Osteocyte (in vitro differentiated cells): ENCODE measurements around the gene KLF6. TPM values are rescaled to one million over a fixed set of nuclear protein-coding genes. Genes with fewer than 3 reads are reported as not detected.

Experiments used
- DNase-seq: peaks from one replicate; pipeline ENCODE4 v3.0.0; 2021; ENCODE audit warnings: mixed read lengths; ENCODE audit not compliant: unreplicated experiment; ENCODE audit errors: extremely low spot score
- H3K27ac Mint-ChIP-seq: one replicate; pipeline ENCODE4 v1.8.0; 2021; ENCODE audit warnings: mild to moderate bottlenecking, mixed read lengths; ENCODE audit not compliant: unreplicated experiment
- H3K27me3 Mint-ChIP-seq: one replicate; pipeline ENCODE4 v1.8.0; 2021; ENCODE audit warnings: mixed read lengths; ENCODE audit not compliant: unreplicated experiment
- H3K36me3 Mint-ChIP-seq: one replicate; pipeline ENCODE4 v1.8.0; 2021; ENCODE audit warnings: mixed read lengths; ENCODE audit not compliant: unreplicated experiment
- H3K4me1 Mint-ChIP-seq: one replicate; pipeline ENCODE4 v1.8.0; 2021; ENCODE audit warnings: mixed read lengths; ENCODE audit not compliant: unreplicated experiment
- H3K4me3 Mint-ChIP-seq: one replicate; pipeline ENCODE4 v1.8.0; 2021; ENCODE audit warnings: mild to moderate bottlenecking, moderate library complexity, mixed read lengths; ENCODE audit not compliant: unreplicated experiment
- H3K9me3 Mint-ChIP-seq: one replicate; pipeline ENCODE4 v1.8.0; 2021; ENCODE audit warnings: mixed read lengths; ENCODE audit not compliant: unreplicated experiment
- total RNA-seq: library from RNA; stranded (reverse); gene quantifications from 2 replicates; pipeline ENCODE4 v1.2.1, GENCODE V29; 2021
- TF ChIP-seq, protein P1 (sequence below): fragments of 200-600 bp; sonication (generic); IDR thresholded peaks from 2 replicates; pipeline ENCODE4 v1.5.0; 2021; ENCODE audit warnings: antibody characterized with exemption, mild to moderate bottlenecking, moderate library complexity

The KLF6 gene
- total RNA-seq, 1 donor from 2014 or later = 341 TPM

DNA sequence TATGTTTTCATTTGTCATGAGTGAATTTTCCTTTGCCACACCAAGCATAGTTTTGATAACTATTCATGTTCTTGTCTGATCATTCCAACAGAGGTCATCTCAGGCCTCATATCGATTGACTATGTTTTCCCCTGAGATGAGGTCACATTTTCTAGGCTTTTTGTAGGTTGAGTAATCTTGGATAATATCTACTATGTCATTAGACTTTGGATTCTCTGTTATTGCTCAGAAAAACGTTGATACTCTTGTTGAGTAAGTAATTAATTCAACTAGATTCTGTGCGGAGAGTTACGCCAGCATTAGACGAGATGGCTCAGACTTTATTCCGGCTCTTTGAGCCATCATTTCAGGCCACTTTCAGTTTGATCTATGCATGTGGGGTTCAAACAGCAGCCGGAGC is 57.7 kb downstream of the KLF6 start:
- no peak for DNase-seq
- Mint-ChIP-seq H3K4me1 (no peaks in the 10 kb centered on the region), H3K27ac (no peak overlapping the region), H3K36me3 (no peaks in the 10 kb centered on the region), H3K4me3 (no peak overlapping the region), H3K9me3 (peaks cover 1% of the 10 kb centered on the region), H3K27me3 (peaks cover 8% of the 10 kb centered on the region)
- TF ChIP-seq, protein P1, sequence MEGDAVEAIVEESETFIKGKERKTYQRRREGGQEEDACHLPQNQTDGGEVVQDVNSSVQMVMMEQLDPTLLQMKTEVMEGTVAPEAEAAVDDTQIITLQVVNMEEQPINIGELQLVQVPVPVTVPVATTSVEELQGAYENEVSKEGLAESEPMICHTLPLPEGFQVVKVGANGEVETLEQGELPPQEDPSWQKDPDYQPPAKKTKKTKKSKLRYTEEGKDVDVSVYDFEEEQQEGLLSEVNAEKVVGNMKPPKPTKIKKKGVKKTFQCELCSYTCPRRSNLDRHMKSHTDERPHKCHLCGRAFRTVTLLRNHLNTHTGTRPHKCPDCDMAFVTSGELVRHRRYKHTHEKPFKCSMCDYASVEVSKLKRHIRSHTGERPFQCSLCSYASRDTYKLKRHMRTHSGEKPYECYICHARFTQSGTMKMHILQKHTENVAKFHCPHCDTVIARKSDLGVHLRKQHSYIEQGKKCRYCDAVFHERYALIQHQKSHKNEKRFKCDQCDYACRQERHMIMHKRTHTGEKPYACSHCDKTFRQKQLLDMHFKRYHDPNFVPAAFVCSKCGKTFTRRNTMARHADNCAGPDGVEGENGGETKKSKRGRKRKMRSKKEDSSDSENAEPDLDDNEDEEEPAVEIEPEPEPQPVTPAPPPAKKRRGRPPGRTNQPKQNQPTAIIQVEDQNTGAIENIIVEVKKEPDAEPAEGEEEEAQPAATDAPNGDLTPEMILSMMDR = no peak
